H1 (cell line): ENCODE data around the gene ANKEF1.

ENCODE experiments used
- POLR2A ChIP-seq, 2 experiments: IDR thresholded peaks; 1 replicate in 1 of 2; 2 replicates in 1 of 2; pipeline ENCODE4 v1.6.1; 2011; ENCODE audit warnings: low read depth in 2 of 2, low read length in 2 of 2, mild to moderate bottlenecking in 2 of 2; ENCODE audit errors: control extremely low read depth in 1 of 2
- RAD21 ChIP-seq, 2 experiments: IDR thresholded peaks in 1 of 2; conservative IDR thresholded peaks in 1 of 2; 2 replicates each; pipeline ENCODE4 v1.6.1; 2011; ENCODE audit warnings: low read depth in 2 of 2, low read length in 2 of 2, improper control_type of control experiment in 1 of 2, inconsistent platforms in 1 of 2, mild to moderate bottlenecking in 1 of 2, moderate library complexity in 1 of 2
- SP1 ChIP-seq: IDR thresholded peaks from 2 replicates; pipeline ENCODE4 v1.6.1; 2011; ENCODE audit warnings: low read depth, low read length
- SP2 ChIP-seq: IDR thresholded peaks from 2 replicates; pipeline ENCODE4 v1.6.1; 2012; ENCODE audit warnings: mild to moderate bottlenecking, low read length, inconsistent platforms
- TBP ChIP-seq: IDR thresholded peaks from 2 replicates; pipeline ENCODE4 v1.6.1; 2011; ENCODE audit warnings: low read depth, low read length, improper control_type of control experiment
- TF ChIP-seq, protein P1 (sequence below), 3 experiments: IDR thresholded peaks; 1 replicate in 2 of 3; 2 replicates in 1 of 3; pipeline versions ENCODE4 v1.5.1 to v1.6.1; 2011; ENCODE audit warnings: low read length in 3 of 3, mild to moderate bottlenecking in 3 of 3, inconsistent platforms in 2 of 3, low read depth in 1 of 3, moderate library complexity in 1 of 3; ENCODE audit not compliant: insufficient read depth in 1 of 3; ENCODE audit errors: control extremely low read depth in 1 of 3
- TF ChIP-seq, protein P2 (sequence below): IDR thresholded peaks from 2 replicates; pipeline ENCODE4 v1.6.1; 2011; ENCODE audit warnings: low read length, improper control_type of control experiment

DNA sequence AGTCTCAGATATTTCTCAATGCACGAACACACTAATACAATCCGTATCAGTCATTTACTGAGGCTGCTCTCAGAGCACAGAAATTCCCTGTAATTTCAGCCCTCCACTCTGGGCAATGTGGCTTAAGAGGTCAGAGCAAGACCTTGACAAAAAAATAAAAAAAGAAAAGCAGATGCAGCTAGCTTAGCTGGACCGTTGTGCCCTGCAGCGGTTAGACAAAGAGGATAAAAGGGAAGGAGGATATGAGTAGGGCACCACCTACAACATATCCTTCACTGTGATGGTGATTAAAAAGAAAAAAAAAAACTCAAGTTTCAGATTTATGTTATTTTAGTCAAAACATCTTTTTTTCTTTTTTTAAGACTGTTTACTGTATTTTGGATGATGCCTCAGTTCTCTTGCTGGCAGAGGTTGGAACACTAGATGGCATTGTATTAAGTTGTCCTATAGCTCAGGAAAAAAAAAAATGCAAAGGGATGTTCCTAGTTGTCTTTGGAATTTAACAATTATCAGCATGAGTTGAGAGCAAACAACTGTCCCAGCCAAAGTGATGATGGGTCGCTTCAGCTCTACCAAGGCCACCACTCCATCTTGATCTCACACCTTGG, 59.9 kb downstream of the ANKEF1 start:
- TF ChIP-seq, protein P1, sequence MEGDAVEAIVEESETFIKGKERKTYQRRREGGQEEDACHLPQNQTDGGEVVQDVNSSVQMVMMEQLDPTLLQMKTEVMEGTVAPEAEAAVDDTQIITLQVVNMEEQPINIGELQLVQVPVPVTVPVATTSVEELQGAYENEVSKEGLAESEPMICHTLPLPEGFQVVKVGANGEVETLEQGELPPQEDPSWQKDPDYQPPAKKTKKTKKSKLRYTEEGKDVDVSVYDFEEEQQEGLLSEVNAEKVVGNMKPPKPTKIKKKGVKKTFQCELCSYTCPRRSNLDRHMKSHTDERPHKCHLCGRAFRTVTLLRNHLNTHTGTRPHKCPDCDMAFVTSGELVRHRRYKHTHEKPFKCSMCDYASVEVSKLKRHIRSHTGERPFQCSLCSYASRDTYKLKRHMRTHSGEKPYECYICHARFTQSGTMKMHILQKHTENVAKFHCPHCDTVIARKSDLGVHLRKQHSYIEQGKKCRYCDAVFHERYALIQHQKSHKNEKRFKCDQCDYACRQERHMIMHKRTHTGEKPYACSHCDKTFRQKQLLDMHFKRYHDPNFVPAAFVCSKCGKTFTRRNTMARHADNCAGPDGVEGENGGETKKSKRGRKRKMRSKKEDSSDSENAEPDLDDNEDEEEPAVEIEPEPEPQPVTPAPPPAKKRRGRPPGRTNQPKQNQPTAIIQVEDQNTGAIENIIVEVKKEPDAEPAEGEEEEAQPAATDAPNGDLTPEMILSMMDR (IDR thresholded peaks at IDR 0.05; ENCODE audit: control extremely low read depth in 1 of 3, insufficient read depth in 1 of 3, low read depth in 1 of 3, low read length in 3 of 3) = no peak
- TF ChIP-seq SP2 = no peak
- TF ChIP-seq RAD21 (IDR thresholded peaks at IDR 0.05 in 1 of 2, conservative IDR thresholded peaks at IDR 0.05 in 1 of 2; ENCODE audit: low read depth in 2 of 2, low read length in 2 of 2) = no peak
- no peak for TF ChIP-seq POLR2A (IDR thresholded peaks at IDR 0.05; ENCODE audit: control extremely low read depth in 1 of 2, low read depth in 2 of 2, low read length in 2 of 2)
- TF ChIP-seq TBP = no peak
- no peak for TF ChIP-seq SP1
- TF ChIP-seq, protein P2, sequence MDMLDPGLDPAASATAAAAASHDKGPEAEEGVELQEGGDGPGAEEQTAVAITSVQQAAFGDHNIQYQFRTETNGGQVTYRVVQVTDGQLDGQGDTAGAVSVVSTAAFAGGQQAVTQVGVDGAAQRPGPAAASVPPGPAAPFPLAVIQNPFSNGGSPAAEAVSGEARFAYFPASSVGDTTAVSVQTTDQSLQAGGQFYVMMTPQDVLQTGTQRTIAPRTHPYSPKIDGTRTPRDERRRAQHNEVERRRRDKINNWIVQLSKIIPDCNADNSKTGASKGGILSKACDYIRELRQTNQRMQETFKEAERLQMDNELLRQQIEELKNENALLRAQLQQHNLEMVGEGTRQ = no peak
